GM12892 (cell line): ENCODE results near the gene NANOS2. TPM values are rescaled to one million over a fixed set of nuclear protein-coding genes. Genes with fewer than 3 reads are reported as not detected.

Source experiments
- DNase-seq: peaks from one replicate; pipeline ENCODE4 v3.0.0; 2011; ENCODE audit not compliant: insufficient read length
- FAIRE-seq: peaks from 2 replicates; lab custom pipeline; 2011; peaks lifted over from hg19 to GRCh38; lab: Jason Lieb, UNC
- POLR2A ChIP-seq: IDR thresholded peaks from 2 replicates; pipeline ENCODE4 v1.6.1; 2011; ENCODE audit warnings: low read depth, low read length, control low read depth
- POLR2AphosphoS5 ChIP-seq: IDR thresholded peaks from 2 replicates; pipeline ENCODE4 v1.6.1; 2011; ENCODE audit warnings: low read depth, low read length, control low read depth
- TAF1 ChIP-seq: IDR thresholded peaks from 2 replicates; pipeline ENCODE4 v1.6.1; 2011; ENCODE audit warnings: low read depth, mild to moderate bottlenecking, control low read depth, low read length, borderline replicate concordance
- polyA plus RNA-seq: library from polyadenylated mRNA; unstranded; fragments of >200 nt; gene quantifications from one replicate; pipeline ENCODE4 v1.2.1, GENCODE V29; 2012; ENCODE audit warnings: missing spikeins, inconsistent platforms; ENCODE audit not compliant: missing spikeins

Gene NANOS2
- polyA plus RNA-seq, result not detected

GRCh38 chr19:45913874-45914830 lies at the start of gene NANOS2:
Gene NANOS2 (minus strand): TSS chr19:45914778. CDS start chr19:45914693, 85 bp downstream.
- FAIRE-seq (no peak), DNase-seq (no peak)
- no peak for TF ChIP-seq POLR2AphosphoS5
- no peak for TF ChIP-seq TAF1
- no peak for TF ChIP-seq POLR2A

GRCh38 chr19:45962021-45962420 lies 47.4 kb upstream of the NANOS2 start:
- no peak for TF ChIP-seq POLR2A
- TF ChIP-seq TAF1, result no peak
- TF ChIP-seq POLR2AphosphoS5, result no peak
- FAIRE-seq, result no peak

GRCh38 chr19:45960595-45961235 lies 46.1 kb upstream of the NANOS2 start:
- FAIRE-seq, result no peak
- TF ChIP-seq POLR2A (no peak), TAF1 (no peak), POLR2AphosphoS5 (no peak)
- DNase-seq, result no peak

More at GRCh38 chr19:45962021-45962420, 47.4 kb upstream of the NANOS2 start:
- DNase-seq, result no peak

- FAIRE-seq, result no peak
- no peak for TF ChIP-seq POLR2A
- no peak for TF ChIP-seq POLR2AphosphoS5
- no peak for TF ChIP-seq TAF1
- no peak for DNase-seq
Measured at GRCh38 chr19:45959517-45960025, 45.0 kb upstream of the NANOS2 start.

GRCh38 chr19:45958769-45959516 lies 44.4 kb upstream of the NANOS2 start:
- TF ChIP-seq POLR2A (no peak), POLR2AphosphoS5 (no peak), TAF1 (no peak)
- FAIRE-seq, result no peak
- no peak for DNase-seq

- DNase-seq (no peak), FAIRE-seq (no peak)
- no peak for TF ChIP-seq TAF1
- TF ChIP-seq POLR2A, result no peak
- no peak for TF ChIP-seq POLR2AphosphoS5
Measured at GRCh38 chr19:45958320-45958719, 43.7 kb upstream of the NANOS2 start.

GRCh38 chr19:45955905-45956608 lies 41.5 kb upstream of the NANOS2 start:
- FAIRE-seq (no peak), DNase-seq (no peak)
- no peak for TF ChIP-seq TAF1
- TF ChIP-seq POLR2AphosphoS5, result no peak
- TF ChIP-seq POLR2A, result no peak

- DNase-seq (no peak), FAIRE-seq (no peak)
- TF ChIP-seq TAF1, result no peak
- no peak for TF ChIP-seq POLR2A
- TF ChIP-seq POLR2AphosphoS5, result no peak
Measured at GRCh38 chr19:45954156-45954555, 39.6 kb upstream of the NANOS2 start.

GRCh38 chr19:45953676-45954075 lies 39.1 kb upstream of the NANOS2 start:
- no peak for DNase-seq
- TF ChIP-seq POLR2A (no peak), POLR2AphosphoS5 (no peak), TAF1 (no peak)
- FAIRE-seq, result no peak

- no peak for FAIRE-seq
- no peak for DNase-seq
- TF ChIP-seq TAF1 (no peak), POLR2A (no peak), POLR2AphosphoS5 (no peak)
Measured at GRCh38 chr19:45952686-45953505, 38.3 kb upstream of the NANOS2 start.

GRCh38 chr19:45952341-45952685 lies 37.7 kb upstream of the NANOS2 start:
- DNase-seq, result no peak
- FAIRE-seq, result no peak
- TF ChIP-seq POLR2A, result no peak
- TF ChIP-seq POLR2AphosphoS5, result no peak
- no peak for TF ChIP-seq TAF1
